Measurements from ENCODE around the gene LCN12. TPM values are rescaled to one million over a fixed set of nuclear protein-coding genes. Genes with fewer than 3 reads are reported as not detected.

LCN12 gene
- total RNA-seq, 1 donor from 2014 or later: 3.4 TPM

GRCh38 chr9:136945333-136946227 is 6.5 kb upstream of the LCN12 start:
- no peak for DNase-seq (ENCODE audit: low spot score)

GRCh38 chr9:136946228-136947027 is 5.6 kb upstream of the LCN12 start:
- DNase-seq (ENCODE audit: low spot score): no peak

GRCh38 chr9:136947028-136947891 is 4.8 kb upstream of the LCN12 start:
- DNase-seq (ENCODE audit: low spot score): no peak

- no peak for DNase-seq (ENCODE audit: low spot score)
Measured at GRCh38 chr9:136947955-136948510, 4.0 kb upstream of the LCN12 start.

DNA sequence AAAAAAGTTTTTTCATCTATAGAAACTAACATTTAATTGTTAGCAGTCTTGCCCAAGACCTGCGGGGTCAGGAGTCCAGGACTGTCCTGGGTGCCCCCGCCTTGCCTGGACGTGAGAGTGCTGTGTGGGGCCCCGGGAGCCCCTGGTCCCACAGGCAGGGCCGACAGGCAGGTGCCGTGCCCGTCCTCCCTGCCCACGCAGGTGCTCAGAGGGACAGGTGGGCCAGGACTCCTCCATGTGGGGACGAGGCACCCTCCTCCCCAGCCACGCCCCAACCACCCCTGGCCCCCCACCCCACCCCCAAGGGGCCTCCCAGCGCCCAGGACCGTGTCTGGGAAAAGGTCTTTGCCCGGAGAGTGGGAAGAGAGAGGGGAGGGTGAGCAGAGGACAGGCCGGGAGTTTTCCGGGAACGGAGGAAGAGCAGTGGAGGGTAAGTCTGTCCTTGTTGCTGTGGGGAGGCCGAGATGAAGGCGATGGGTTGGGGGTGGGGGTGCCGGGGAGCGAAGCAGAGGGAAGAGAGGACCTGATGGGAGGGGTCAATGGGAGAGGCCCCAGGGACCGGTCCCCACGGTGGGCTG is 2.7 kb upstream of the LCN12 start:
- no peak for DNase-seq (ENCODE audit: low spot score)

DNA sequence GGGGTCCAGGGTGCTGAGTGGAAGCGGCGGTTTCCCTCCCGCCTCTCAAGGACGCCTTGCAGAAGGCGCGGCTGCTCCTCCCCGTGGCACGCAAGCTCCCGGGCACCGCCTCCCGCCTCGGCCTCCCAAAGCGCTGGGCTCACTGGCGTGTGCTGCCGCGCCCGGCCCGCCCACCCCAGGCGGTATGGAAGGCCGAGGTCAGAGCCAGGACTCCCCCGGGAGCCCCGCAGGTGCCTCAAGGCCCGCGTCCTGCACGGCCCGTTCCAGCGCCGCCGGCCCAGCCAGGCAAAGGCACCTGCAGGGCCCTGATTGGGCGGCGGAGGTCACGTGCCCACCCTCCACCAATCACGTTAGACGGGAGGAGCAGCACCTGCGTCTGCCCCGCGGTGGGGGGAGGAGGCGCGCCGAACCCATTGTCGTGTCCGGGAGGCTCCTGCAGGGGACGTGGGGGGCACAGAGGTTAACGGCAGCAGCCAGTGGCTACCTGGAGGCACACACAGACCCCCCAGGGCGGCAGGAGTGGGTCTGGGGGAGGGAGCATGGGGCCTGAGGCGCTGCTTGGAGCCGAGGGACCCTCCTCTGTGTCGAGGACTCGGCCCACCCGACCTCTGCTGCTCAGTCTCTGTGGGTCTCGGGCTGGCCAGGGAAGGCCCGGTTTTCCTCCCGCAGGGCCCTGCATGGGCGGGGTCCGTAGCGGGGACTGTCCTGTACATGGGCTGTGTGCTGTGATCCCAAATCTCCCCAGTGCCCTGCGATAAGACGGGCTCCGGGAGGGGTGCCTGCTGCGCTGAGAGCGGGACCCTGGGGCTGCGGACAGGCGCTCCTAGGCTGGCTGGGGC is 2.0 kb upstream of the LCN12 start:
- peak; percentile 96 for DNase-seq (ENCODE audit: low spot score)

DNA sequence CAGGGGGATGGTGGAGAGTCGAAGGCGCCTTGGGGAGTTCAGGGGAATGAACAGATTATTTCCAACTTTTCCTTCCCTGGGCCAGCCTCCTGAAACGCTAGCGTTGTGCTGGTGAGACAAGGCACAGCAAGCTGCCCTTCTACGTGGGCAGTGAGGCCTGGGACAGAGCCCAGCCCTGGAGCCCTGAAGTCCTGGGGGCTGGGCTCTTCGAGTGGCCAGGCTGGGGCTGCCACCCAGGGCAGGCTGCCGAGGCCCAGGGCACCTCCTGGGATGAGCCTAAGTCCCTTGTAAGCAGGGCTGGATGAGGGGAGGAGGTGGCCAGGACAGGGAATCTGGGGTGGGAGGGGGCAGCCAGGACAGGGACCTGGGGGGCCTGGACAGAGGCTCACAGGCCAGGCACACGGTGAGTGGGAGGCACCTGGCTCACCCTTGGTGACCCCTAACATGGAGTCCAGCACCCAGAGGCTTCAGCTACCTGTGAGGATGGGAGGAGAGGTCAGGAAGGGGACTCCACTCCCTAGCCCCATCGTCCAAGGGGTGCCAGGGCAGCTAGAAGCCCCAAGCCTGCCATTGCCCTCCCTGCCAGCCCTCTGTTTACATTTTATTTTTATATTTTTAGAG is 1.3 kb upstream of the LCN12 start:
- DNase-seq (ENCODE audit: low spot score): no peak

GRCh38 chr9:136952321-136952850 is 313 bp downstream of the LCN12 start:
- no peak for DNase-seq (ENCODE audit: low spot score)

DNA sequence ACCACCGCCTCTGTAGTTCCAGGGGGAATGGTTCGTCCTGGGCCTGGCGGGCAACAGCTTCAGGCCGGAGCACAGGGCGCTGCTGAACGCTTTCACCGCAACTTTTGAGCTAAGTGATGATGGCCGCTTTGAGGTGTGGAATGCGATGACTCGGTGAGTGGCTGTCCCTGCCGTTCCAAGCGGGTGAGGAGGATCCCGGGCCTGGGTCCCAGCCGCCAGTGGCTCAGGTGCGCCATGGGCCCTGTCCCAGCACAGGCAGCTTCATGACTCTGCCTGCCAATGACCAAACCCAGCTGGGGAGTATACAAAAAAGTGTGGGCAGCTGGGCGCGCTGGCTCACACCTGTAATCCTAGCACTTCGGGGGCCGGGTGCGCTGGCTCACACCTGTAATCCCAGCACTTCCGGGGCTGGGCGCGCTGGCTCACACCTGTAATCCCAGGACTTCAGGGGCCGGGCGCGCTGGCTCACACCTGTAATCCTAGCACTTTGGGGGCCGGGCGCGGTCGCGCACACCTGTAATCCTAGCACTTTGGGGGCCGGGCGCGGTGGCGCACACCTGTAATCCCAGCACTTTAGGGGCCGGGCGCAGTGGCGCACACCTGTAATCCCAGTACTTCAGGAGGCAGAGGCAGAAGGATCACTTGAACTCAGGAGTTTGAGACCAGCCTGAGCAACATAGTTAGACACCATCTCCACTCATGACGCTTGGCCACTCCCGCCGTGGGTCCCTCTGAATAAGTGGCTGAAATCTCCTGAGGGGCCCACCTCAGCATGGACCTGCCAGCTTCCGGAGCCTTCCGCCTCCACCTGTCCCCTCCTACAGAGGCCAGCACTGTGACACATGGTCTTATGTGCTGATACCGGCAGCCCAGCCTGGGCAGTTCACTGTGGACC is 1.1 kb downstream of the LCN12 start:
- DNase-seq (ENCODE audit: low spot score): no peak

DNA sequence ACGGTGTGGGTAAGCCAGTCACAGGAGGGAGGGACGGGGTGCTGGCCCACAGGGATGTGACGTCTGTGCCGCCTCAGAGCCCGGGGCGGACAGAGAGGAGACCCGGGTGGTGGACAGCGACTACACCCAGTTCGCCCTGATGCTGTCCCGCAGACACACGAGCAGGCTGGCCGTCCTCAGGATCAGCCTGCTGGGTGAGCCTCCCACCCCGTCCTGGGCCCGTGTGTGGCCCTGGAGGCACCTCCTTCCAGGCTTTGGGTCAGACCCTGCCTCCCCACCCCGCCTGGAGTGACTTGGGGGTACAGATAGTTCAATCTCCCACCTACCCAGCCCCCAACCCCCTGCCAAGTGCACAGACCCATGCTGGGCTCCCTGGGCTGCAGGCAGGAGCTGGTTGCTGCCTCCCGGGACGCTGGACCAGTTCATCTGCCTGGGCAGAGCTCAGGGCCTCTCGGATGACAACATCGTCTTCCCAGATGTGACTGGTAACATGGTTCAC is 1.7 kb downstream of the LCN12 start:
- DNase-seq (ENCODE audit: low spot score): no peak

DNA sequence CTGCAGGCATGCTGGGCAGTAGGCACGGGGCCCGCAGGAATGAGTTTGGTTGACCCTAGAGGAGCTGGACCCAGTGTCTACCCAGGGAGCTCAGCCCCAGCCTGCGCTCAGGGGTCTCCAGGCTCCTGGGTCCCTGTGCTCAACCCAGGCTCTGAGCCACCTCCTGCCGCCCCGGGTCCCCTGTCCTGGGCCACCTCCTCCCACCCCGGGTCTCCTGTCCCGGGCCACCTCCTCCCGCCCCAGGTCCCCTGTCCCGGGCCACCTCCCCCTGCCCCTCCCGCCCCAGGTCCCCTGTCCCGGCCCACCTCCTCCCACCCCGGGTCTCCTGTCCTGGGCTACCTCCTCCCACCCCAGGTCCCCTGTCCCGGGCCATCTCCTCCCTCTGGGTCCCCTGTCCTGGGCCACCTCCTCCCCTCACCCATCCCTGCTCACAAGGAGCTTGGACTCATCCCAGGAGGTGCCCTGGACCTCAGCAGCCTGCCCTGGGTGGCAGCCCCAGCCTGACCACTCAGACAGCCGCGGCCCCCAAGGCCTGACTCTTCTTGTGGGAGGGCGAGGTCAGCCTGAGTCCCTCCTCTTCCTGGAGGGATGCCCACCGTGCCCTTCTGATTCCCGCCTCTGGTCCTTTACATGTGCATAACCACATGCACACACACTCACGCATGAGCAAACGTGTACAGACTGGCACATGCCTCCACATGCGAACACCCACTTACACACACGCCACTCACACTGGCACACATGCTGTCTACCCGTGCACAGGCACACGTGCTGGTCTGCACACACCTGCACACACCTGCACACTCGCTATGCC is 2.4 kb downstream of the LCN12 start:
- DNase-seq (ENCODE audit: low spot score): no peak

DNA sequence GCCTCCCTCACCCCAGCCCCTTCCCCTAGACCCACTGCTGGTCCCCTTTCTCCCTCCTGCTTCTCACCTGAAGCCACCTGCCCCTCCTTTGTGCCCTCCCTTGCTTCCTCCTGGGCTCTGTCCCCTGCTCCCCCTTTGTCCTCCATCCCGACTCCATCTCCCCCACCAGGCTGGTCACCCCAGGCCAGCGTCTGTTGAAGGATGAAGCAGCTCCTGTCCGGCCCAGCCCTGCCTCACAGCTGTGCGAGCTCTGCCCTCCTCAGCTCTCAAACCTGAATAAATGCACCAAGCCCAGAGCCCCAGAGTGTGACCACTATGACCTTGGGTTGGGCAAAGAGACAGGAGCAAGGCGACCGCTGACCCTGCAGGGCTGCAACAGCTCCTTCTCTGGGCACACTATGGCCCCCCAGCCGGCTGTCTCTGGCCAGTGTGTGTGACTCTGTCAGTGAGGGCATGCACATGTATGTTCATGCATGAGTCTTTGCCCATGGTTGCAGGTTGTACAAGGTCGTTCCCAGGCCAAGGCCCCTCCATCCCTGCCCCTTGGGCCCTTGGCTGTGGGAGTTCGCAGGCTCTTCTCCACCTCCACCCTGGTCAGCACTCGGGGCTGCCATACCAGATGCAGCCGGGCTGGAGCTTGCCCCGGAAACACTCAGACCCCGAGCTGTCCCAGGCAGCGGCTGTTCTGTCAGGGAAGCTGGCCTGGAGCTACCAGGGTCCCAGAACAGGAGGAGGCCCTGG is 3.3 kb downstream of the LCN12 start:
- no peak for DNase-seq (ENCODE audit: low spot score)

DNA sequence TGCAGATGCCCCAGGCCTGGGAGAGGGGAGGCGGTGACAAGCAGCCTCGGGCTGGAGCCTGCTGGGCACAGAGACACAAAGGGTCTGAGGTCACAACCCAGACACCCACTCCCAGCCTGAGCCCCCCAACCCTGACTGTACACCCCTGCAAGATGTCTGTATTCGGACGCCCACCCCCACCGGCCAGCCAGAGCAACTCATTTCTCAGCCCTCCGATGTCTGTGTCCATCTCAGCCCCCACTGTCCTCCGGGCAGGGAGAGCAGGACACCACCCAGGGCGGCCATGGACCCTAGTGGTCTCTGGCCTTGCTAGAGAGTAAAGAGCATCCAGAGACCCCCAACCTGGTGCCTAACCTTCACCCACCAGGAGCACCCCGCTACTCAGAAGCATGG is 3.9 kb downstream of the LCN12 start:
- DNase-seq (ENCODE audit: low spot score): no peak

DNA sequence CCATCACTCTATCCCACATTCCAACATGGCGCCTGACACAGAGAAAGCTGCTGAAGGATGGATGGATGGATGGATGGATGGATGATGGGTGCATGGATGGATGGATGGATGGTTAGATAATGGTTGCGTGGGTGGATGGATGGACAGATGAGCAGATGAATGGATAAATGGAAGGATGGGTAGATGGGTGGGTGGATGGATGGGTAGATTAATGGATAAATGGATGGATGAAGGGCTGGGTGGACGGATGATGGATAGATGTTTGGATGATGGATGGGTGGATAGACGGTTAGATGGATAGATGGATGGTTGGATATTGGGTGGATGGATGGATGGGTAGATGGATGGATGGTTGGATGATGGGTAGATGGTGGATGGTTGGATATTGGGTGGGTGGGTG is 4.5 kb downstream of the LCN12 start:
- DNase-seq (ENCODE audit: low spot score): no peak

DNA sequence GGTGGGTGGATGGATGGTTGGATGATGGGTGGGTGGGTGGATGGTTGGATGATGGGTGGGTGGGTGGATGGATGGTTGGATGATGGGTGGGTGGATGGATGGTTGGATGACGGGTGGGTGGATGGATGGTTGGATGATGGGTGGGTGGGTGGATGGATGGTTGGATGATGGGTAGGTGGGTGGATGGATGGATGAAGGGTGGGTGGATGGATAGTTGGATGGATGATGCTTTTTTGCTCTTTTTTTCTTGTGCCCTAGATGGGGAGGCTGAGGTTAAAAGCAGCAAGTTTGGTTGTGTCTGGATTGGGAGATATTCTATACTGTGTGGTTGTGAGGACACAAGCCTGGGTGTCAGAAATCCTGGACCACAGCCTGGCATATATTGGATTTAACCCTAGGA is 5.4 kb downstream of the LCN12 start:
- DNase-seq (ENCODE audit: low spot score): no peak

DNA sequence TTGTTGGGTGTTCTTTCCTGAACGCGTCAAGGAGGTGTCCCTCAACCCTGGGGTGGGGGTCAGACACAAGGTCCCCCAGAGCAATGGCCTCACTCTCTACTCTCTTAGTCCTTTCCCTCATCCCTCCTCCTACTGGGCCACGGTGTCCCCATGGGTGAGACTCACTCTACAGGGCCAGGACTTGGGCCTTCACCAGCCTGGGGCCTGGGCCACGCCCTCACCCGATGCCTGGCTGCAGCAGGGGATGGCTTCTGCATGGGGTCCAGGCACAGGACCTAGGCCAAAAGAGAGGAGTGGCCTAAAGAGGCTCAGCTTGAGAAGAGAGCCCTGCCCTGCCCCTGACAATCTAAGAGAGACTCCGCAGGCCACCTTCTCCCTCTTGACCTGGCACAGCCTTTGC is 5.8 kb downstream of the LCN12 start:
- no peak for DNase-seq (ENCODE audit: low spot score)

DNA sequence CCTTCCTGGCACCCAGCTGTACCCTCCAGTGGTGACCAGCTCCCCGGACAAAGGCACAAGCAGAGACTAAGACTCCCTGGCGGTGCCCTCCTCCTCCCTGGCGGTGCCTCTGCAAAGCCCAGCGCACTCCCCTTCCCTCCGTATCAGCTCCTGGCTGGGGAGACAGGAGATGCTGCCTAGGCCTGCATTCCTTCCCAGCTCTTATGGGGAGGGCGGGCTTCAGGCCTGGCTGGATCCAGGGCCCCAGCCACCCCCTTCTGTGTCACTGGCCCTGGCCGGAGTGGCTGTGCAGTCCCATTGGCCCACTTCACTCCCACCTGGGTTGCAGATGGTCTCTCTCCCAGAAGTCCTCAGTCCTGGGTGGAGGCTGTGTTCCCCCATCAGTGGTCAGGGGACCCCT is 6.4 kb downstream of the LCN12 start:
- DNase-seq (ENCODE audit: low spot score): no peak

All from ureter (tissue), 1 donor.